Thoracic aorta (tissue), 2 donors: ENCODE results near the gene BSPH1. TPM values are rescaled to one million over a fixed set of nuclear protein-coding genes. Genes with fewer than 3 reads are reported as not detected.

ENCODE experiments used
- ATAC-seq: fragments of 150-250 bp; one replicate; pipeline ENCODE4 v1.8.0; 2017; ENCODE audit warnings: low read depth; ENCODE audit not compliant: insufficient number of reproducible peaks, low FRiP score
- DNase-seq: peaks from one replicate; pipeline ENCODE4 v3.0.0-alpha.2; 2020; ENCODE audit warnings: low spot score
- H3K27ac ChIP-seq, 2 donors: fragments of 200-600 bp; sonication (generic); 1 replicate in 1 of 2; 2 replicates in 1 of 2; pipeline ENCODE4 v1.5.1; 2016; ENCODE audit warnings: mild to moderate bottlenecking in 2 of 2, moderate library complexity in 2 of 2
- H3K27me3 ChIP-seq: fragments of 200-600 bp; sonication (generic); replicated peaks from 2 replicates; pipeline ENCODE4 v1.6.0; 2016; ENCODE audit warnings: mild to moderate bottlenecking; ENCODE audit not compliant: insufficient read depth
- H3K36me3 ChIP-seq: fragments of 200-600 bp; sonication (generic); one replicate; pipeline ENCODE4 v1.5.1; 2016
- H3K4me1 ChIP-seq, 2 donors: fragments of 200-600 bp; sonication (generic); 1 replicate in 1 of 2; 2 replicates in 1 of 2; pipeline versions ENCODE4 v1.5.1 to v1.6.0; 2016; ENCODE audit warnings: low read depth in 2 of 2, mild to moderate bottlenecking in 1 of 2; ENCODE audit not compliant: control insufficient read depth in 1 of 2
- H3K4me3 ChIP-seq: fragments of 200-600 bp; sonication (generic); 2 replicates; pipeline ENCODE4 v1.5.1; 2016; ENCODE audit warnings: mild to moderate bottlenecking
- H3K9me3 ChIP-seq: fragments of 200-600 bp; sonication (generic); 2 replicates; pipeline ENCODE4 v1.5.1; 2016
- CTCF ChIP-seq: fragments of 200-600 bp; sonication (generic); IDR thresholded peaks from one replicate; pipeline ENCODE4 v1.5.1; 2019; ENCODE audit warnings: antibody characterized with exemption
- total RNA-seq, 2 donors: library from RNA; depleted of rRNA; stranded (reverse); fragments of >200 nt; gene quantifications; one replicate each; pipeline versions ENCODE4 v1.1.0 to v1.2.3, GENCODE V29; 2016

Gene BSPH1
- total RNA-seq, 2 donors from 2014 or later, result not detected

- Histone ChIP-seq H3K4me1 (no peaks in the 10 kb centered on the region), H3K4me3 (no peak overlapping the region), H3K27me3 (no peaks in the 10 kb centered on the region), H3K36me3 (no peaks in the 10 kb centered on the region), H3K27ac (no peak overlapping the region), H3K9me3 (no peaks in the 10 kb centered on the region)
- no peak for DNase-seq
- no peak for TF ChIP-seq CTCF
- no peak for ATAC-seq
Observed at GRCh38 chr19:48006762-48007161, 14.8 kb upstream of the BSPH1 start.

GRCh38 chr19:48004236-48004635, 12.3 kb upstream of the BSPH1 start:
- H3K36me3 ChIP-seq, result no peaks in the 10 kb centered on the region
- H3K4me3 ChIP-seq, result no peak overlapping the region
- no peaks in the 10 kb centered on the region for H3K27me3 ChIP-seq
- DNase-seq (no peak), ATAC-seq (no peak)
- no peak overlapping the region for H3K27ac ChIP-seq
- H3K4me1 ChIP-seq, result no peaks in the 10 kb centered on the region
- TF ChIP-seq CTCF, result no peak
- no peaks in the 10 kb centered on the region for H3K9me3 ChIP-seq

GRCh38 chr19:48000846-48001245, 8.9 kb upstream of the BSPH1 start:
- Histone ChIP-seq H3K36me3 (no peaks in the 10 kb centered on the region), H3K27ac (no peak overlapping the region), H3K4me3 (no peak overlapping the region), H3K9me3 (no peaks in the 10 kb centered on the region), H3K27me3 (no peaks in the 10 kb centered on the region), H3K4me1 (no peaks in the 10 kb centered on the region)
- no peak for ATAC-seq
- no peak for DNase-seq
- no peak for TF ChIP-seq CTCF

- Histone ChIP-seq H3K36me3 (no peaks in the 10 kb centered on the region), H3K27ac (no peak overlapping the region), H3K27me3 (no peaks in the 10 kb centered on the region), H3K4me1 (no peaks in the 10 kb centered on the region), H3K4me3 (no peak overlapping the region), H3K9me3 (no peaks in the 10 kb centered on the region)
- DNase-seq, result no peak
- no peak for TF ChIP-seq CTCF
- ATAC-seq, result no peak
Observed at GRCh38 chr19:47998800-47999199, 6.8 kb upstream of the BSPH1 start.

- H3K36me3 ChIP-seq, result no peaks in the 10 kb centered on the region
- ATAC-seq, result no peak
- no peak for TF ChIP-seq CTCF
- DNase-seq, result no peak
- no peaks in the 10 kb centered on the region for H3K4me1 ChIP-seq
- no peaks in the 10 kb centered on the region for H3K9me3 ChIP-seq
- no peak overlapping the region for H3K4me3 ChIP-seq
- H3K27ac ChIP-seq, result no peak overlapping the region
- H3K27me3 ChIP-seq, result no peaks in the 10 kb centered on the region
Observed at GRCh38 chr19:47996230-47996727, 4.3 kb upstream of the BSPH1 start.
